NCI-H524 (cell line): ENCODE measurements around the gene TMEM63A.
"Not testable (repeated sequence)": the region's sequence is repeated elsewhere in the genome, so short reads cannot be mapped to it uniquely, and the experiment has no call there.

Experiments used
- DNase-seq, 2 experiments: peaks; one replicate each; lab custom pipeline; 2025; lab: John Stamatoyannopoulos, UW

Gene TMEM63A

DNA sequence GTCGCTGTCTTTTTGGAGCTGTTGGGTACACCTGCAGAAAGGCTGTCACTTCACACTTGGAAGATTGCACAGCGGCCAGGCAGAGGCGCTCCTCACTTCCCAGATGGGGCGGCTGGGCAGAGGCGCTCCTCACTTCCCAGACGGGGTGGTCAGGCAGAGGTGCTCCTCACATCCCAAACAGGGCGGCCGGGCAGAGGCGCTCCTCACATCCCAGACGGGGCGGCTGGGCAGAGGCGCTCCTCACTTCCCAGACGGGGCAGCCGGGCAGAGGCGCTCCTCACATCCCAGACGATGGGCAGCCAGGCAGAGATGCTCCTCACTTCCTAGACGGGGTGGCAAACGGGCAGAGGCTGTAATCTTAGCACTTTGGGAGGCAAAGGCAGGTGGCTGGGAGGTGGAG is 86.1 kb downstream of the TMEM63A start:
- DNase-seq, result not testable (repeated sequence)
